ENCODE results near the gene CYTH3. TPM values are rescaled to one million over a fixed set of nuclear protein-coding genes. Genes with fewer than 3 reads are reported as not detected.

Gene CYTH3
- total and polyA plus RNA-seq, 8 donors: 3.4 to 12.5 (median 4.5) TPM

DNA sequence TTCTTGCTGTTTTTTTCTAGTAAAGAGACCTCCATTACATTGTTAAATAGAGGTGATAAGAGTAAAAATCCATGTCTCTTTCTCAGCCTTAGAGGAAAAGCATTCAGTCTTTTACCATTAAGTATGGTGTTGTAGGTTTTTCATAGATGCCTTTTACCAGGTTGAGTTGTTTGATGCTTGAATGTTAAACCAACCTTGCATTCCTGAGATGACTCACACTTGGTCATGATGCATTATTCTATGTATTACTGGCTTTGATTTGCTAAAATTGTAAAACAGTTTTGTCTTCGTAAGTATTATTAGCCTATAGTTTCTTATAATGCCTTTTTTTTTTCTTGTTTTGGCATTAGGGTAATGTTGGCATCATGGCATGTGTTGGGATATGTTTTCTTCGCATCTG, 151.3 kb downstream of the CYTH3 start:
- Histone ChIP-seq H3K4me1 (no peaks in the 10 kb centered on the region), H3K27me3 (no peaks in the 10 kb centered on the region), H3K27ac (no peak overlapping the region), H3K36me3 (peaks cover 3 to 15% (median 9%) of the 10 kb centered on the region in 3 donors), H3K9me3 (no peaks in the 10 kb centered on the region), H3K4me3 (no peak overlapping the region)
- intact Hi-C loops (cut with DNase I): no loop called here
- TF ChIP-seq, protein P1, sequence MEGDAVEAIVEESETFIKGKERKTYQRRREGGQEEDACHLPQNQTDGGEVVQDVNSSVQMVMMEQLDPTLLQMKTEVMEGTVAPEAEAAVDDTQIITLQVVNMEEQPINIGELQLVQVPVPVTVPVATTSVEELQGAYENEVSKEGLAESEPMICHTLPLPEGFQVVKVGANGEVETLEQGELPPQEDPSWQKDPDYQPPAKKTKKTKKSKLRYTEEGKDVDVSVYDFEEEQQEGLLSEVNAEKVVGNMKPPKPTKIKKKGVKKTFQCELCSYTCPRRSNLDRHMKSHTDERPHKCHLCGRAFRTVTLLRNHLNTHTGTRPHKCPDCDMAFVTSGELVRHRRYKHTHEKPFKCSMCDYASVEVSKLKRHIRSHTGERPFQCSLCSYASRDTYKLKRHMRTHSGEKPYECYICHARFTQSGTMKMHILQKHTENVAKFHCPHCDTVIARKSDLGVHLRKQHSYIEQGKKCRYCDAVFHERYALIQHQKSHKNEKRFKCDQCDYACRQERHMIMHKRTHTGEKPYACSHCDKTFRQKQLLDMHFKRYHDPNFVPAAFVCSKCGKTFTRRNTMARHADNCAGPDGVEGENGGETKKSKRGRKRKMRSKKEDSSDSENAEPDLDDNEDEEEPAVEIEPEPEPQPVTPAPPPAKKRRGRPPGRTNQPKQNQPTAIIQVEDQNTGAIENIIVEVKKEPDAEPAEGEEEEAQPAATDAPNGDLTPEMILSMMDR (IDR thresholded peaks at IDR 0.05): no peak
- FAIRE-seq (no peak), DNase-seq (no peak), ATAC-seq (no peak)
- 48 to 74% methylated on average over 2 of the region's 2 CpGs for WGBS, 2 donors

DNA sequence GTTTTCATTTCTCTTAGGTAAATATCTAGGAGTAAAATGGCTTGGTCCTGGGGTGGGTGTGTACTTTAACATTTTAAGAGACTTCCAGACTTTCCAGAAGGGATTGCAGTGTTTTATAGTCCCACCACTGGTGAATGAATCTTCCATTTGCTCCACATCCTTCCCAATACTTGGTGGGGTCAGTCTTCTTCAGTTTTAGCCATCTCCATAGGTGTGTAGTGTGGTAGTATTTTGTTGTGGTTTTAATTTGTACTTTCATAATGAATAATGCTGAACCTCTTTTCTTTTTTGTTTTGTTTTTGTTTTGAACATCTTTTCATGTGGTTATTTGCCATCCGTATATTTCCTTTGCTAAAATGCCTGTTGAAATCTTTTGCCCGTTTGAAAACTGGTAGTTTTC, 154.9 kb downstream of the CYTH3 start:
- ATAC-seq: no peak
- H3K36me3 ChIP-seq: peaks cover 0 to 14% (median 5%) of the 10 kb centered on the region in 3 donors
- FAIRE-seq: no peak

DNA sequence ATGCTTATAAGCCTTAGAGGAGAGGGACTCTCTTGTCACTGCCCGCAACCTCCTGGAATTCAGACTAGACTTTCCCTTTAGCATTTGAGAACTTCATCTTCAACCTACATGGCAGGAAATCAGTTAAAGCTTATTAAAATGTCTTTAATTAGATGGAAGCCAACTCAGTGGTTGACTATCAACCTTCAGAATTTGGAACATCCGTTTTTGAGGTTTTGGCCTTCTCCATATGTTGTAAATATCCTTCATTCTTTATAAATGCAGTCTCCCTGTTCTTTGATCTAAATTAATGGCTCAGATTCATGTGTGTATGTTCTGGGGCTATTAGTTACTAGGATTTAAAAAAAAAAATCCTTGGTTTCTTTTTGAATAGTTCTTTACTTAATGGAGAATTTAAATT, 156.2 kb downstream of the CYTH3 start:
- ATAC-seq: no peak
- H3K27ac ChIP-seq: no peak overlapping the region
- no peak overlapping the region for H3K4me3 ChIP-seq
- DNase-seq: no peak
- WGBS, 2 donors: 84 to 87% methylated on average over 2 of the region's 2 CpGs
- TF ChIP-seq, protein P1 (IDR thresholded peaks at IDR 0.05): no peak
- no peaks in the 10 kb centered on the region for H3K27me3 ChIP-seq
- intact Hi-C loops (cut with DNase I): loop anchor here in 1 of 3 donors (10.0 kb wide), 1 partner anchor 81 kb away; the partner anchor contains the start of gene ANKRD61
- peaks cover 0 to 8% (median 0%) of the 10 kb centered on the region in 3 donors for H3K36me3 ChIP-seq
- no peak for FAIRE-seq
- H3K9me3 ChIP-seq: no peaks in the 10 kb centered on the region
- H3K4me1 ChIP-seq: no peaks in the 10 kb centered on the region

More for the DNA sequence above, 154.9 kb downstream of the CYTH3 start:
- intact Hi-C loops (cut with DNase I): loop anchor here in 1 of 3 donors (10.0 kb wide), 1 partner anchor 83 kb away; the partner anchor contains the start of gene ANKRD61
- H3K27ac ChIP-seq: no peak overlapping the region
- H3K4me1 ChIP-seq: no peaks in the 10 kb centered on the region
- WGBS, 2 donors: 87 to 89% methylated on average over 2 of the region's 2 CpGs
- TF ChIP-seq, protein P1 (IDR thresholded peaks at IDR 0.05): no peak
- no peak for DNase-seq
- no peaks in the 10 kb centered on the region for H3K27me3 ChIP-seq
- no peak overlapping the region for H3K4me3 ChIP-seq
- no peaks in the 10 kb centered on the region for H3K9me3 ChIP-seq

Other genes starting within 250 kb of the CYTH3 start
- gene ANKRD61, start 241.2 kb downstream of the CYTH3 start, total RNA-seq: not detected
- not detected for gene ANKRD61, start 241.2 kb downstream of the CYTH3 start, polyA plus RNA-seq
- 10 to 100 TPM; 35.7 to 49.4 (median 46.1) TPM for gene EIF2AK1, start 213.4 kb downstream of the CYTH3 start, total RNA-seq
- gene EIF2AK1, start 213.4 kb downstream of the CYTH3 start, polyA plus RNA-seq: 10 to 100 TPM; 20.6 to 28.4 TPM
- gene USP42, start 167.7 kb downstream of the CYTH3 start, total RNA-seq: 1 to 10 TPM; 3.7 to 6.6 (median 3.9) TPM
- 1 to 10 TPM; 3.2 to 4.1 TPM for gene USP42, start 167.7 kb downstream of the CYTH3 start, polyA plus RNA-seq
- 1 to 10 TPM; 5.9 to 9.9 (median 8.2) TPM for gene FAM220A, start 76.3 kb upstream of the CYTH3 start, total RNA-seq
- 1 to 10 TPM; 3.2 to 4.7 TPM for gene FAM220A, start 76.3 kb upstream of the CYTH3 start, polyA plus RNA-seq
- gene RAC1, start 101.9 kb upstream of the CYTH3 start, total RNA-seq: 100 to 1,000 TPM in 1 of 6 donors, 10 to 100 TPM in 5; 62.7 to 137 (median 81.8) TPM
- gene RAC1, start 101.9 kb upstream of the CYTH3 start, polyA plus RNA-seq: 100 to 1,000 TPM in 1 of 2 donors, 10 to 100 TPM in 1; 92.7 to 149 TPM
- gene DAGLB, start 175.3 kb upstream of the CYTH3 start, total RNA-seq: 10 to 100 TPM in 3 of 6 donors, 1 to 10 TPM in 3; 7.8 to 15.3 (median 9.9) TPM
- gene DAGLB, start 175.3 kb upstream of the CYTH3 start, polyA plus RNA-seq: 10 to 100 TPM in 1 of 2 donors, 1 to 10 TPM in 1; 10.0 to 16.7 TPM
- 10 to 100 TPM; 54.2 to 97.0 (median 82.5) TPM for gene KDELR2, start 211.5 kb upstream of the CYTH3 start, total RNA-seq
- 10 to 100 TPM; 47.2 to 63.4 TPM for gene KDELR2, start 211.5 kb upstream of the CYTH3 start, polyA plus RNA-seq